Prostate gland (tissue), 2 donors: Measurements from ENCODE around the gene SLC25A47.

ENCODE experiments used
- POLR2A ChIP-seq: fragments of 450-650 bp; IDR thresholded peaks from one replicate; pipeline ENCODE4 v1.6.1; 2016; ENCODE audit warnings: antibody characterized with exemption, mild to moderate bottlenecking
- TF ChIP-seq, protein P1 (sequence below), 4 experiments: fragments of 200-600 bp in 2 of 4; fragments of 450-650 bp in 2 of 4; sonication (generic) in 2 of 4; IDR thresholded peaks; 1 replicate in 3 of 4; 2 replicates in 1 of 4; pipeline ENCODE4 v1.5.1; 2016 to 2019; ENCODE audit warnings: antibody characterized with exemption in 4 of 4, mild to moderate bottlenecking in 2 of 4, moderate library complexity in 2 of 4

DNA sequence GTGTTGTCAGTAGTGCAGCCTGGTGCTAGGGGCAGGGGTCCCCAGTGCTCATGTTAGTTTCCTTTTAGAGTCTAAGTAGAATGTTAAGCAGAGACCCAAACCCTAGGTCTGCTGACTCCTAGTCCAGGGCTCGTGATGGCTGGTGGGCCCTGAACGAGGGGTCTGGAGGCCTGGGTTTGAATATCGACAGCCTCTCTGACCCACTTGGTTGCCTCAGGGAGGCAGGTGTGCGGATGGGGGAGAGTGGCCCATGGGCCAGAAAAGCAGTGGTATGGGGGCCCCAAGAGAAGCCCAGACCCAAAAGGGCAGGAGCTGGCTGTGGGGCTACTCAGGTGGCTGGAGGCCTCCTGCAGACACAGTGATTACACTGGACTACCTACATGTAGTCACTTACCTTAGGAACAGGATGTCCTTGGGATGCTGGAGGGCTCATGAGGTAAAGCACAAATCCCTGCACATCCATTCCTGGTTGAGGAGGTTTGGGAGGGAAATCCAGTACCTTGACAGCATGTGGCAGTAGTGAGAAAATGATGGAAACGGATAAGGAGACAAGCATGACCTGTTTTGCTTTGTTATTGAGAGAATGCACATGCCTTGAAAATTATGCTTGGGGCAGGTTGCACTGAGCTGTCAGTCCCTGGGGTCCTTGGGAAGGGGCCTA, 15.2 kb upstream of the SLC25A47 start:
- TF ChIP-seq POLR2A = no peak
- TF ChIP-seq, protein P1, sequence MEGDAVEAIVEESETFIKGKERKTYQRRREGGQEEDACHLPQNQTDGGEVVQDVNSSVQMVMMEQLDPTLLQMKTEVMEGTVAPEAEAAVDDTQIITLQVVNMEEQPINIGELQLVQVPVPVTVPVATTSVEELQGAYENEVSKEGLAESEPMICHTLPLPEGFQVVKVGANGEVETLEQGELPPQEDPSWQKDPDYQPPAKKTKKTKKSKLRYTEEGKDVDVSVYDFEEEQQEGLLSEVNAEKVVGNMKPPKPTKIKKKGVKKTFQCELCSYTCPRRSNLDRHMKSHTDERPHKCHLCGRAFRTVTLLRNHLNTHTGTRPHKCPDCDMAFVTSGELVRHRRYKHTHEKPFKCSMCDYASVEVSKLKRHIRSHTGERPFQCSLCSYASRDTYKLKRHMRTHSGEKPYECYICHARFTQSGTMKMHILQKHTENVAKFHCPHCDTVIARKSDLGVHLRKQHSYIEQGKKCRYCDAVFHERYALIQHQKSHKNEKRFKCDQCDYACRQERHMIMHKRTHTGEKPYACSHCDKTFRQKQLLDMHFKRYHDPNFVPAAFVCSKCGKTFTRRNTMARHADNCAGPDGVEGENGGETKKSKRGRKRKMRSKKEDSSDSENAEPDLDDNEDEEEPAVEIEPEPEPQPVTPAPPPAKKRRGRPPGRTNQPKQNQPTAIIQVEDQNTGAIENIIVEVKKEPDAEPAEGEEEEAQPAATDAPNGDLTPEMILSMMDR (IDR thresholded peaks at IDR 0.05) = no peak
